GM18499 (cell line): Measurements from ENCODE around the gene NUTM2E.
"Not testable (repeated sequence)": the region's sequence is repeated elsewhere in the genome, so short reads cannot be mapped to it uniquely, and the experiment has no call there.

Experiments
- ATAC-seq: cut with Tn5 transposase; IDR thresholded peaks from one replicate; pipeline ENCODE4 v1.9.1; 2021; ENCODE audit warnings: moderate number of reproducible peaks; ENCODE audit not compliant: insufficient read depth, unreplicated experiment

NUTM2E gene

GRCh38 chr10:79826496-79827215, at the start of gene NUTM2E:
TSS of gene NUTM2E (plus strand) at chr10:79826739. CDS start at chr10:79841741, 15,002 bp downstream.
- peak; percentile 94 for ATAC-seq

GRCh38 chr10:79777997-79778396, 48.5 kb upstream of the NUTM2E start:
- not testable (repeated sequence) for ATAC-seq

GRCh38 chr10:79779310-79779938, 47.1 kb upstream of the NUTM2E start:
- peak; percentile 56 for ATAC-seq

GRCh38 chr10:79779992-79780391, 46.5 kb upstream of the NUTM2E start:
- not testable (repeated sequence) for ATAC-seq

- ATAC-seq: not testable (repeated sequence)
Observed at GRCh38 chr10:79781584-79781983, 45.0 kb upstream of the NUTM2E start.

- not testable (repeated sequence) for ATAC-seq
Observed at GRCh38 chr10:79787455-79787952, 39.0 kb upstream of the NUTM2E start.

- ATAC-seq: not testable (repeated sequence)
Observed at GRCh38 chr10:79789351-79789750, 37.2 kb upstream of the NUTM2E start.

GRCh38 chr10:79791906-79792517, 34.5 kb upstream of the NUTM2E start:
- not testable (repeated sequence) for ATAC-seq

GRCh38 chr10:79799337-79799736, 27.2 kb upstream of the NUTM2E start:
- peak; percentile 86 for ATAC-seq

- not testable (repeated sequence) for ATAC-seq
Observed at GRCh38 chr10:79805857-79806256, 20.7 kb upstream of the NUTM2E start.

- not testable (repeated sequence) for ATAC-seq
Observed at GRCh38 chr10:79811895-79812294, 14.6 kb upstream of the NUTM2E start.

- not testable (repeated sequence) for ATAC-seq
Observed at GRCh38 chr10:79816290-79816689, 10.2 kb upstream of the NUTM2E start.

- ATAC-seq: not testable (repeated sequence)
Observed at GRCh38 chr10:79823387-79823786, 3.2 kb upstream of the NUTM2E start.

GRCh38 chr10:79825587-79826011, 940 bp upstream of the NUTM2E start:
- ATAC-seq: not testable (repeated sequence)

- not testable (repeated sequence) for ATAC-seq
Observed at GRCh38 chr10:79826131-79826495, 426 bp upstream of the NUTM2E start.

- not testable (repeated sequence) for ATAC-seq
Observed at GRCh38 chr10:79833833-79834232, 7.3 kb downstream of the NUTM2E start.

- not testable (repeated sequence) for ATAC-seq
Observed at GRCh38 chr10:79835891-79836290, 9.4 kb downstream of the NUTM2E start.

- not testable (repeated sequence) for ATAC-seq
Observed at GRCh38 chr10:79836891-79837290, 10.4 kb downstream of the NUTM2E start.

GRCh38 chr10:79838441-79838840, 11.9 kb downstream of the NUTM2E start:
- ATAC-seq: not testable (repeated sequence)

- not testable (repeated sequence) for ATAC-seq
Observed at GRCh38 chr10:79853191-79853854, 26.8 kb downstream of the NUTM2E start.
